IMR-90 (cell line): ENCODE measurements around the gene ANTXR1. TPM values are rescaled to one million over a fixed set of nuclear protein-coding genes. Genes with fewer than 3 reads are reported as not detected.

Experiments used
- ATAC-seq: fragments of 200-7000 bp; cut with Tn5 transposase; 2 replicates; pipeline ENCODE4 v1.9.1; 2020; ENCODE audit warnings: low read depth, mild to moderate bottlenecking, moderate library complexity
- BruUV-seq: library from RNA; stranded (reverse); fragments of 400-500 nt; replicated peaks from 2 replicates; lab custom pipeline; 2021; lab: Mats Ljungman, UMichigan
- CTCF ChIA-PET: fragments of 300-600 bp; formaldehyde crosslinking; extraction: SDS; loops from one replicate; lab custom pipeline; 2021; ENCODE audit warnings: antibody characterized with exemption; lab: Yijun Ruan, JAX
- POLR2A ChIA-PET: fragments of 300-600 bp; sonication (Branson Sonifier 250); formaldehyde crosslinking; loops from one replicate; lab custom pipeline; 2022; ENCODE audit warnings: antibody characterized with exemption; ENCODE audit not compliant: unreplicated experiment; lab: Charles Lee
- DNase-seq: peaks from one replicate; pipeline ENCODE4 v3.0.0; 2013
- H2AFZ ChIP-seq: replicated peaks from 2 replicates; pipeline ENCODE3; 2013; ENCODE audit warnings: low read length, mild to moderate bottlenecking; ENCODE audit not compliant: poor library complexity
- H2AK5ac ChIP-seq: 2 replicates; pipeline ENCODE4 v1.6.1; 2013; ENCODE audit warnings: low read depth, low read length, inconsistent platforms
- H2AK9ac ChIP-seq: replicated peaks from 2 replicates; pipeline ENCODE3; 2013; ENCODE audit warnings: mild to moderate bottlenecking, low read depth, low read length, moderate library complexity; ENCODE audit not compliant: poor library complexity
- H2BK120ac ChIP-seq: 2 replicates; pipeline ENCODE4 v1.6.1; 2013; ENCODE audit warnings: low read depth, low read length, inconsistent platforms
- H2BK15ac ChIP-seq: 3 replicates; pipeline ENCODE4 v1.6.1; 2013; ENCODE audit warnings: low read depth, low read length, inconsistent platforms
- H2BK20ac ChIP-seq: 2 replicates; pipeline ENCODE4 v1.6.1; 2013; ENCODE audit warnings: low read depth, mild to moderate bottlenecking, inconsistent platforms, low read length, moderate library complexity
- H2BK5ac ChIP-seq: 2 replicates; pipeline ENCODE4 v1.6.1; 2013; ENCODE audit warnings: mild to moderate bottlenecking, low read depth, low read length, inconsistent platforms; ENCODE audit not compliant: poor library complexity, severe bottlenecking
- H3K14ac ChIP-seq: replicated peaks from 2 replicates; pipeline ENCODE4 v1.6.1; 2013; ENCODE audit warnings: low read depth, low read length, inconsistent platforms
- H3K18ac ChIP-seq: 2 replicates; pipeline ENCODE4 v1.6.1; 2013; ENCODE audit warnings: low read depth, low read length, control low read depth
- H3K23ac ChIP-seq: 2 replicates; pipeline ENCODE4 v1.6.1; 2013; ENCODE audit warnings: low read depth, low read length, inconsistent platforms
- H3K27ac ChIP-seq: 2 replicates; pipeline ENCODE4 v1.5.1; 2013; ENCODE audit warnings: mild to moderate bottlenecking, control low read depth, low read length; ENCODE audit not compliant: insufficient read depth
- H3K27me3 ChIP-seq: 2 replicates; pipeline ENCODE4 v1.6.1; 2013; ENCODE audit warnings: low read length; ENCODE audit not compliant: control insufficient read depth, insufficient read depth
- H3K36me3 ChIP-seq: 2 replicates; pipeline ENCODE4 v1.6.1; 2013; ENCODE audit warnings: low read length, mixed read lengths; ENCODE audit not compliant: control insufficient read depth, insufficient read depth
- H3K4ac ChIP-seq: 2 replicates; pipeline ENCODE4 v1.6.1; 2013; ENCODE audit warnings: low read depth, low read length, inconsistent platforms
- H3K4me1 ChIP-seq: 2 replicates; pipeline ENCODE4 v1.6.1; 2013; ENCODE audit warnings: low read length, mixed read lengths; ENCODE audit not compliant: control insufficient read depth, insufficient read depth
- H3K4me2 ChIP-seq: 2 replicates; pipeline ENCODE4 v1.6.1; 2013; ENCODE audit warnings: low read depth, mild to moderate bottlenecking, control low read depth, low read length, moderate library complexity
- H3K4me3 ChIP-seq: 2 replicates; pipeline ENCODE4 v1.5.1; 2013; ENCODE audit warnings: low read depth, mild to moderate bottlenecking, control low read depth, low read length, moderate library complexity; ENCODE audit not compliant: insufficient read depth
- H3K56ac ChIP-seq: 2 replicates; pipeline ENCODE4 v1.6.1; 2013; ENCODE audit warnings: low read length, inconsistent platforms; ENCODE audit not compliant: insufficient read depth; ENCODE audit errors: extremely low read depth
- H3K79me1 ChIP-seq, 2 experiments: 2 replicates each; pipeline ENCODE4 v1.6.1; 2013; ENCODE audit warnings: low read length in 2 of 2, inconsistent platforms in 1 of 2, low read depth in 1 of 2
- H3K9ac ChIP-seq: 2 replicates; pipeline ENCODE4 v1.6.1; 2013; ENCODE audit warnings: low read depth, low read length, control low read depth
- H3K9me1 ChIP-seq: 2 replicates; pipeline ENCODE4 v1.6.1; 2013; ENCODE audit warnings: low read length, inconsistent platforms; ENCODE audit not compliant: insufficient read depth
- H3K9me3 ChIP-seq: 2 replicates; pipeline ENCODE4 v1.6.1; 2013; ENCODE audit warnings: low read length; ENCODE audit not compliant: control insufficient read depth, insufficient read depth
- H4K20me1 ChIP-seq: 2 replicates; pipeline ENCODE4 v1.6.1; 2013; ENCODE audit warnings: low read length, inconsistent platforms; ENCODE audit not compliant: insufficient read depth
- H4K5ac ChIP-seq: 2 replicates; pipeline ENCODE4 v1.6.1; 2013; ENCODE audit warnings: mild to moderate bottlenecking, low read depth, low read length, control low read depth
- H4K8ac ChIP-seq, 2 experiments: 2 replicates each; pipeline ENCODE4 v1.6.1; 2013; ENCODE audit warnings: low read depth in 2 of 2, low read length in 2 of 2, control low read depth in 1 of 2, inconsistent platforms in 1 of 2
- H4K91ac ChIP-seq: 2 replicates; pipeline ENCODE4 v1.6.1; 2013; ENCODE audit warnings: low read depth, low read length, inconsistent platforms; ENCODE audit not compliant: insufficient read depth
- BHLHE40 ChIP-seq: fragments of 150-350 bp; IDR thresholded peaks from 2 replicates; pipeline ENCODE4 v1.6.1; 2016; ENCODE audit warnings: mild to moderate bottlenecking, low read depth, low read length
- CEBPB ChIP-seq: IDR thresholded peaks from 2 replicates; pipeline ENCODE4 v1.6.1; 2012; ENCODE audit warnings: low read depth, low read length, improper control_type of control experiment
- CHD1 ChIP-seq: IDR thresholded peaks from 2 replicates; pipeline ENCODE4 v1.6.1; 2012; ENCODE audit warnings: low read depth, low read length, improper control_type of control experiment
- FOS ChIP-seq: fragments of 150-350 bp; IDR thresholded peaks from 2 replicates; pipeline ENCODE4 v1.6.1; 2016; ENCODE audit warnings: low read depth, low read length
- MAFK ChIP-seq: IDR thresholded peaks from 2 replicates; pipeline ENCODE4 v1.6.1; 2012; ENCODE audit warnings: low read depth, low read length, improper control_type of control experiment
- MAZ ChIP-seq: IDR thresholded peaks from 2 replicates; pipeline ENCODE4 v1.6.1; 2012; ENCODE audit warnings: low read depth, mild to moderate bottlenecking, low read length, improper control_type of control experiment, moderate library complexity, borderline replicate concordance
- MXI1 ChIP-seq: IDR thresholded peaks from 2 replicates; pipeline ENCODE4 v1.6.1; 2012; ENCODE audit warnings: low read depth, mild to moderate bottlenecking, low read length, moderate library complexity, borderline replicate concordance
- NFE2L2 ChIP-seq: fragments of 150-350 bp; IDR thresholded peaks from 2 replicates; pipeline ENCODE4 v1.6.1; 2016; ENCODE audit warnings: low read depth, mild to moderate bottlenecking, low read length
- POLR2A ChIP-seq: IDR thresholded peaks from 2 replicates; pipeline ENCODE4 v1.6.1; 2012; ENCODE audit warnings: mild to moderate bottlenecking, low read depth, low read length
- RAD21 ChIP-seq: IDR thresholded peaks from 2 replicates; pipeline ENCODE4 v1.6.1; 2012; ENCODE audit warnings: low read length, improper control_type of control experiment
- RCOR1 ChIP-seq: IDR thresholded peaks from 2 replicates; pipeline ENCODE4 v1.6.1; 2012; ENCODE audit warnings: mild to moderate bottlenecking, low read length, improper control_type of control experiment; ENCODE audit not compliant: insufficient replicate concordance
- RFX5 ChIP-seq: IDR thresholded peaks from 2 replicates; pipeline ENCODE4 v1.8.0; 2012; ENCODE audit warnings: low read depth, mild to moderate bottlenecking, low read length, moderate library complexity
- SMC3 ChIP-seq: fragments of 150-350 bp; IDR thresholded peaks from 2 replicates; pipeline ENCODE4 v1.6.1; 2016; ENCODE audit warnings: low read depth, mild to moderate bottlenecking, antibody characterized with exemption, low read length, moderate library complexity
- WGBS, 2 experiments: methylation state at CpG; one replicate each; pipeline versions ENCODE4 v1.1.5 to v1.1.7; 2013; ENCODE audit warnings: missing lambda C conversion rate in 2 of 2; ENCODE audit not compliant: insufficient read length in 1 of 2; ENCODE audit errors: extremely low coverage in 2 of 2; 5-methylcytosine and 5-hydroxymethylcytosine counted together
- dilution Hi-C: fragments of 300-500 bp; cut with HindIII; formaldehyde crosslinking; loops from one replicate; pipeline ENCODE4 v1.14.3; 2018; ENCODE audit warnings: low sequenced_read_pairs; ENCODE audit not compliant: unreplicated experiment
- in situ Hi-C: fragments of 300-500 bp; cut with MboI; formaldehyde crosslinking; loops from 3 replicates; pipeline ENCODE4 v1.14.3; 2019; ENCODE audit warnings: low sequenced_read_pairs, inconsistent platforms, mixed read lengths
- intact Hi-C: fragments of 100-400 bp; cut with micrococcal nuclease; formaldehyde crosslinking; loops from 2 replicates; pipeline ENCODE4 v1.10.0; 2022
- polyA plus RNA-seq, 3 experiments: library from polyadenylated mRNA; depleted of rRNA; stranded (reverse); fragments of >200 nt; gene quantifications; 2 replicates each; pipeline ENCODE4 v1.2.3, GENCODE V29; 2012; ENCODE audit warnings: low replicate concordance in 1 of 3
- total RNA-seq: library from RNA; depleted of rRNA; stranded (reverse); fragments of >200 nt; gene quantifications from 2 replicates; pipeline ENCODE4 v1.2.3, GENCODE V29; 2012
- TF ChIP-seq, protein P1 (sequence below): fragments of 150-350 bp; IDR thresholded peaks from 2 replicates; pipeline ENCODE4 v1.6.1; 2016; ENCODE audit warnings: low read depth, mild to moderate bottlenecking, low read length, moderate library complexity, borderline replicate concordance
- TF ChIP-seq, protein P2 (sequence below): fragments of 150-350 bp; IDR thresholded peaks from 2 replicates; pipeline ENCODE4 v1.6.1; 2017; ENCODE audit warnings: mild to moderate bottlenecking, antibody characterized with exemption, low read length, low read depth
- TF ChIP-seq, protein P3 (sequence below): conservative IDR thresholded peaks from 2 replicates; pipeline ENCODE4 v1.5.1; 2012; ENCODE audit warnings: mild to moderate bottlenecking, low read depth, low read length, improper control_type of control experiment

Gene ANTXR1
- total and polyA plus RNA-seq, 2 of the 4 experiments (the other 2 are of a cell fraction): 27.2 to 36.9 TPM

DNA sequence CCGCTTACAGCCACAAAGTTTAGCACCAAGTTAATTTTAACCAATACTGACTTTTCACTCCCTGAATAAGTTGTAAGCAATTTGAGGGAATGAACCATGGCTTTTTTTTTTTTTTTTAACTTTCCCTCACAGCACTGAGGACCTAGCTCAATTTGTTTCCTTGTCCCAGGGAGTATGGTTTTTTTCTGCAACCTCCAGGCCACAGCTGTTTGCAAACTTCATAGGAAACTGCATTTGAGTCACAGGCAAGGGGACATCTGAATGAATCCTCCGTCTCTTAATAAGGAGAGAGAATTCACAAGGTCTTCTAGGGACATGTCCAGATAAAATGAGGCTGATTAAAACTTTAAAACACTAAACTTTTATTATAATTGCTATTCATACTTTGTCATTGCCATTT is 192.5 kb downstream of the ANTXR1 start:
- Histone ChIP-seq H3K56ac (no peak overlapping the region), H3K14ac (no peak overlapping the region), H3K79me1 (peaks cover 12 to 26% of the 10 kb centered on the region in 2 experiments; a peak in 3 of 4 replicates), H3K27me3 (no peaks in the 10 kb centered on the region), H3K23ac (no peak overlapping the region), H2BK5ac (no peak overlapping the region), H4K8ac (no peak overlapping the region), H4K20me1 (no peaks in the 10 kb centered on the region), H2AFZ (no peak overlapping the region), H3K4me3 (no peak overlapping the region), H3K9ac (no peak overlapping the region), H3K4me1 (peaks cover 4% of the 10 kb centered on the region), H3K9me1 (peaks cover 16% of the 10 kb centered on the region; the same call in 1 of the 2 replicates), H3K9me3 (no peaks in the 10 kb centered on the region), H2BK15ac (no peak overlapping the region), H2BK120ac (no peak overlapping the region), H3K4ac (no peak overlapping the region), H4K5ac (no peak overlapping the region), H3K18ac (no peak overlapping the region), H2BK20ac (no peak overlapping the region), H2AK5ac (no peak overlapping the region), H4K91ac (no peak overlapping the region), H2AK9ac (no peak overlapping the region), H3K4me2 (no peak overlapping the region), H3K36me3 (peaks cover 43% of the 10 kb centered on the region), H3K27ac (no peak overlapping the region)
- no peak for DNase-seq
- TF ChIP-seq MXI1 (no peak), RCOR1 (no peak), MAFK (no peak), CHD1 (no peak), POLR2A (no peak), CEBPB (no peak), RFX5 (no peak), NFE2L2 (no peak), RAD21 (no peak), BHLHE40 (no peak), FOS (no peak), SMC3 (no peak), MAZ (no peak)
- TF ChIP-seq, protein P1, sequence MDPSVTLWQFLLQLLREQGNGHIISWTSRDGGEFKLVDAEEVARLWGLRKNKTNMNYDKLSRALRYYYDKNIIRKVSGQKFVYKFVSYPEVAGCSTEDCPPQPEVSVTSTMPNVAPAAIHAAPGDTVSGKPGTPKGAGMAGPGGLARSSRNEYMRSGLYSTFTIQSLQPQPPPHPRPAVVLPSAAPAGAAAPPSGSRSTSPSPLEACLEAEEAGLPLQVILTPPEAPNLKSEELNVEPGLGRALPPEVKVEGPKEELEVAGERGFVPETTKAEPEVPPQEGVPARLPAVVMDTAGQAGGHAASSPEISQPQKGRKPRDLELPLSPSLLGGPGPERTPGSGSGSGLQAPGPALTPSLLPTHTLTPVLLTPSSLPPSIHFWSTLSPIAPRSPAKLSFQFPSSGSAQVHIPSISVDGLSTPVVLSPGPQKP: no peak
- TF ChIP-seq, protein P2, sequence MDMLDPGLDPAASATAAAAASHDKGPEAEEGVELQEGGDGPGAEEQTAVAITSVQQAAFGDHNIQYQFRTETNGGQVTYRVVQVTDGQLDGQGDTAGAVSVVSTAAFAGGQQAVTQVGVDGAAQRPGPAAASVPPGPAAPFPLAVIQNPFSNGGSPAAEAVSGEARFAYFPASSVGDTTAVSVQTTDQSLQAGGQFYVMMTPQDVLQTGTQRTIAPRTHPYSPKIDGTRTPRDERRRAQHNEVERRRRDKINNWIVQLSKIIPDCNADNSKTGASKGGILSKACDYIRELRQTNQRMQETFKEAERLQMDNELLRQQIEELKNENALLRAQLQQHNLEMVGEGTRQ: no peak
- TF ChIP-seq, protein P3, sequence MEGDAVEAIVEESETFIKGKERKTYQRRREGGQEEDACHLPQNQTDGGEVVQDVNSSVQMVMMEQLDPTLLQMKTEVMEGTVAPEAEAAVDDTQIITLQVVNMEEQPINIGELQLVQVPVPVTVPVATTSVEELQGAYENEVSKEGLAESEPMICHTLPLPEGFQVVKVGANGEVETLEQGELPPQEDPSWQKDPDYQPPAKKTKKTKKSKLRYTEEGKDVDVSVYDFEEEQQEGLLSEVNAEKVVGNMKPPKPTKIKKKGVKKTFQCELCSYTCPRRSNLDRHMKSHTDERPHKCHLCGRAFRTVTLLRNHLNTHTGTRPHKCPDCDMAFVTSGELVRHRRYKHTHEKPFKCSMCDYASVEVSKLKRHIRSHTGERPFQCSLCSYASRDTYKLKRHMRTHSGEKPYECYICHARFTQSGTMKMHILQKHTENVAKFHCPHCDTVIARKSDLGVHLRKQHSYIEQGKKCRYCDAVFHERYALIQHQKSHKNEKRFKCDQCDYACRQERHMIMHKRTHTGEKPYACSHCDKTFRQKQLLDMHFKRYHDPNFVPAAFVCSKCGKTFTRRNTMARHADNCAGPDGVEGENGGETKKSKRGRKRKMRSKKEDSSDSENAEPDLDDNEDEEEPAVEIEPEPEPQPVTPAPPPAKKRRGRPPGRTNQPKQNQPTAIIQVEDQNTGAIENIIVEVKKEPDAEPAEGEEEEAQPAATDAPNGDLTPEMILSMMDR: no peak
- ChIA-PET POLR2A (no interaction called here), CTCF (no interaction called here)
- no TSS peak for BruUV-seq
- in situ Hi-C loops (no loop called here), intact Hi-C loops (no loop called here), dilution Hi-C loops (no loop called here)
- ATAC-seq: no peak
- no CpG with 5 or more reads among the region's 2 CpGs for WGBS, 2 experiments
